Upper lobe of left lung (tissue), 6 donors: Measurements from ENCODE around the gene KRT26. TPM values are rescaled to one million over a fixed set of nuclear protein-coding genes. Genes with fewer than 3 reads are reported as not detected.

Source experiments
- ATAC-seq, 2 donors: fragments of 200-7000 bp; cut with Tn5 transposase; one replicate each; pipeline ENCODE4 v1.9.1; 2022; ENCODE audit warnings: mild to moderate bottlenecking in 2 of 2, moderate library complexity in 2 of 2; ENCODE audit not compliant: low FRiP score in 2 of 2
- DNase-seq, 2 donors: peaks; one replicate each; pipeline ENCODE4 v3.0.0-alpha.2; 2019 to 2020
- H3K27ac ChIP-seq, 4 donors: fragments of 200-600 bp; sonication (generic); one replicate each; pipeline ENCODE4 v1.5.1; 2016 to 2019
- H3K27me3 ChIP-seq, 4 donors: fragments of 200-600 bp; sonication (generic); one replicate each; pipeline ENCODE4 v1.5.1; 2017 to 2019
- H3K36me3 ChIP-seq, 4 donors: fragments of 200-600 bp; sonication (generic); one replicate each; pipeline ENCODE4 v1.5.1; 2016 to 2019
- H3K4me1 ChIP-seq, 4 donors: fragments of 200-600 bp; sonication (generic); one replicate each; pipeline ENCODE4 v1.5.1; 2018 to 2019
- H3K4me3 ChIP-seq, 4 donors: fragments of 200-600 bp; sonication (generic); one replicate each; pipeline ENCODE4 v1.5.1; 2017 to 2019; ENCODE audit warnings: mild to moderate bottlenecking in 2 of 4, moderate library complexity in 1 of 4
- H3K9me3 ChIP-seq, 4 donors: fragments of 200-600 bp; sonication (generic); one replicate each; pipeline ENCODE4 v1.5.1; 2018 to 2019
- EP300 ChIP-seq, 4 donors: sonication (generic); formaldehyde crosslinking; IDR thresholded peaks; one replicate each; pipeline ENCODE4 v1.5.1; 2017; ENCODE audit warnings: antibody characterized with exemption in 4 of 4, control low read depth in 2 of 4
- POLR2A ChIP-seq, 4 donors: fragments of 450-650 bp; IDR thresholded peaks; one replicate each; pipeline ENCODE4 v1.5.1; 2016 to 2017; ENCODE audit warnings: antibody characterized with exemption in 4 of 4, mild to moderate bottlenecking in 2 of 4
- POLR2AphosphoS5 ChIP-seq, 2 donors: sonication (generic); formaldehyde crosslinking; IDR thresholded peaks; one replicate each; pipeline ENCODE4 v1.5.1; 2017; ENCODE audit warnings: antibody characterized with exemption in 2 of 2
- WGBS, 2 donors: methylation state at CpG; one replicate each; pipeline ENCODE4 v1.1.5; 2017 to 2018; 5-methylcytosine and 5-hydroxymethylcytosine counted together
- total RNA-seq, 6 donors: library from RNA; depleted of rRNA in 4 of 6; stranded (reverse); fragments of >200 nt in 4 of 6; gene quantifications; one replicate each; pipeline versions ENCODE4 v1.1.0 to v1.2.1, GENCODE V29; 2016 to 2021
- TF ChIP-seq, protein P1 (sequence below), 6 experiments: fragments of 450-650 bp in 4 of 6; fragments of 200-600 bp in 2 of 6; sonication (generic) in 2 of 6; IDR thresholded peaks; one replicate each; pipeline ENCODE4 v1.5.1; 2016 to 2019; ENCODE audit warnings: antibody characterized with exemption in 6 of 6
- donor health status: DM: no; HTN: no; CAD: no; lungs with moderate emphysema.
- donor health status: DM: no; HTN: yes; CAD: no; lungs with severe emphysema.

The KRT26 gene, protein sequence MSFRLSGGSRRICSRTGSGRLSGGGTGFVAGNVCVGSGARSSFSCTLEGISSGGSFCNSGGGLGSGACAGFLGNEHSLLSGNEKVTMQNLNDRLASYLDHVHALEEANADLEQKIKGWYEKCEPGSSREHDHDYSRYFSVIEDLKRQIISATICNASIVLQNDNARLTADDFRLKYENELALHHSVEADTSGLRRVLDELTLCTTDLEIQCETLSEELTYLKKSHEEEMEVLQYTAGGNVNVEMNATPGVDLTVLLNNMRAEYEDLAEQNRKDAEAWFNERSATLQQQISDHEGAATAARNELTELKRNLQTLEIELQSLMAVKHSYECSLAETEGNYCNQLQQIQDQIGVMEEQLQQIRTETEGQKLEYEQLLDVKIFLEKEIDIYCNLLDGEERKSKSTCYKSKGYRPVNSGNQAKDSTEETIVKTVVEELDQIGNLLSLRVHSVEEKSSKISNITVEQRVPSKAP
- not detected for total RNA-seq

GRCh38 chr17:40772101-40772500 lies at the start of gene KRT26:
TSS of gene KRT26 (minus strand) at chr17:40772201. CDS start at chr17:40772113, 88 bp downstream.
- H3K4me1 ChIP-seq = no peaks in the 10 kb centered on the region
- 91 to 92% methylated on average over 3 of the region's 3 CpGs for WGBS, 2 donors
- H3K9me3 ChIP-seq = no peaks in the 10 kb centered on the region
- ATAC-seq = no peak
- H3K4me3 ChIP-seq = no peak within 1 kb of the TSS
- H3K36me3 ChIP-seq = no peaks in the 10 kb centered on the region
- no peaks in the 10 kb centered on the region for H3K27me3 ChIP-seq
- H3K27ac ChIP-seq = no peak within 1 kb of the TSS
- TF ChIP-seq EP300 (IDR thresholded peaks at IDR 0.05) (no peak), POLR2AphosphoS5 (IDR thresholded peaks at IDR 0.05) (no peak), POLR2A (IDR thresholded peaks at IDR 0.05) (no peak)
- TF ChIP-seq, protein P1, sequence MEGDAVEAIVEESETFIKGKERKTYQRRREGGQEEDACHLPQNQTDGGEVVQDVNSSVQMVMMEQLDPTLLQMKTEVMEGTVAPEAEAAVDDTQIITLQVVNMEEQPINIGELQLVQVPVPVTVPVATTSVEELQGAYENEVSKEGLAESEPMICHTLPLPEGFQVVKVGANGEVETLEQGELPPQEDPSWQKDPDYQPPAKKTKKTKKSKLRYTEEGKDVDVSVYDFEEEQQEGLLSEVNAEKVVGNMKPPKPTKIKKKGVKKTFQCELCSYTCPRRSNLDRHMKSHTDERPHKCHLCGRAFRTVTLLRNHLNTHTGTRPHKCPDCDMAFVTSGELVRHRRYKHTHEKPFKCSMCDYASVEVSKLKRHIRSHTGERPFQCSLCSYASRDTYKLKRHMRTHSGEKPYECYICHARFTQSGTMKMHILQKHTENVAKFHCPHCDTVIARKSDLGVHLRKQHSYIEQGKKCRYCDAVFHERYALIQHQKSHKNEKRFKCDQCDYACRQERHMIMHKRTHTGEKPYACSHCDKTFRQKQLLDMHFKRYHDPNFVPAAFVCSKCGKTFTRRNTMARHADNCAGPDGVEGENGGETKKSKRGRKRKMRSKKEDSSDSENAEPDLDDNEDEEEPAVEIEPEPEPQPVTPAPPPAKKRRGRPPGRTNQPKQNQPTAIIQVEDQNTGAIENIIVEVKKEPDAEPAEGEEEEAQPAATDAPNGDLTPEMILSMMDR (IDR thresholded peaks at IDR 0.05) = no peak
- no peak for DNase-seq

GRCh38 chr17:40821536-40821935 lies 49.5 kb upstream of the KRT26 start:
- H3K36me3 ChIP-seq = peaks cover 0 to 14% (median 2%) of the 10 kb centered on the region in 4 donors
- H3K4me3 ChIP-seq = no peak overlapping the region
- H3K9me3 ChIP-seq = no peaks in the 10 kb centered on the region
- H3K4me1 ChIP-seq = peaks cover 3 to 15% (median 9%) of the 10 kb centered on the region in 4 donors
- H3K27me3 ChIP-seq = no peaks in the 10 kb centered on the region
- ATAC-seq (no peak), DNase-seq (no peak)
- no peak for TF ChIP-seq POLR2A (IDR thresholded peaks at IDR 0.05)
- TF ChIP-seq EP300 (IDR thresholded peaks at IDR 0.05) = no peak
- TF ChIP-seq, protein P1 (IDR thresholded peaks at IDR 0.05) = no peak
- no peak for TF ChIP-seq POLR2AphosphoS5 (IDR thresholded peaks at IDR 0.05)
- no peak overlapping the region for H3K27ac ChIP-seq

- H3K4me1 ChIP-seq = peaks cover 3 to 15% (median 9%) of the 10 kb centered on the region in 4 donors
- H3K9me3 ChIP-seq = no peaks in the 10 kb centered on the region
- no peaks in the 10 kb centered on the region for H3K27me3 ChIP-seq
- H3K4me3 ChIP-seq = no peak overlapping the region
- DNase-seq = no peak
- H3K27ac ChIP-seq = no peak overlapping the region
- no peak for TF ChIP-seq POLR2A (IDR thresholded peaks at IDR 0.05)
- TF ChIP-seq EP300 (IDR thresholded peaks at IDR 0.05) = no peak
- no peak for TF ChIP-seq POLR2AphosphoS5 (IDR thresholded peaks at IDR 0.05)
- TF ChIP-seq, protein P1 (IDR thresholded peaks at IDR 0.05) = no peak
- ATAC-seq = no peak
- peaks cover 0 to 14% (median 2%) of the 10 kb centered on the region in 4 donors for H3K36me3 ChIP-seq
- 88 to 90% methylated on average over 9 of the region's 9 CpGs for WGBS, 2 donors
Measured at GRCh38 chr17:40820228-40820838, 48.3 kb upstream of the KRT26 start.

- TF ChIP-seq, protein P1 (IDR thresholded peaks at IDR 0.05) = no peak
- TF ChIP-seq POLR2AphosphoS5 (IDR thresholded peaks at IDR 0.05) (no peak), EP300 (IDR thresholded peaks at IDR 0.05) (no peak), POLR2A (IDR thresholded peaks at IDR 0.05) (no peak)
- H3K9me3 ChIP-seq = peaks cover 0 to under 1% (median 0%) of the 10 kb centered on the region in 4 donors
- peak overlapping the region in 3 of 4 donors; percentile 89 to 91 (median 89) for H3K27ac ChIP-seq
- H3K4me3 ChIP-seq = peak overlapping the region; percentile 37 to 76 (median 68)
- peaks cover 3 to 15% (median 9%) of the 10 kb centered on the region in 4 donors for H3K4me1 ChIP-seq
- H3K36me3 ChIP-seq = peaks cover 0 to 14% (median 2%) of the 10 kb centered on the region in 4 donors
- no peak for ATAC-seq
- DNase-seq = no peak
- WGBS, 2 donors = 52 to 69% methylated on average over 9 of the region's 9 CpGs
- no peaks in the 10 kb centered on the region for H3K27me3 ChIP-seq
Measured at GRCh38 chr17:40819528-40820125, 47.6 kb upstream of the KRT26 start.
